T-helper 2 cell treated with Interferon-gamma antibody and Interleukin-4, amounts not matched to agents 5 μg/mL and 100 μg/mL, for 36 hours (primary cell): Measurements from ENCODE around the gene SLAMF9.
A peak's percentile ranks its signal among the peaks of the same experiment; 100 is the strongest.

Experiments
- DNase-seq: peaks from one replicate; pipeline ENCODE4 v3.0.0; 2021; ENCODE audit warnings: low spot score
- H3K27ac Mint-ChIP-seq: one replicate; pipeline ENCODE4 v1.8.0; 2021; ENCODE audit warnings: mild to moderate bottlenecking, mixed read lengths
- H3K27me3 Mint-ChIP-seq: one replicate; pipeline ENCODE4 v1.8.0; 2021; ENCODE audit warnings: low read depth, mixed read lengths
- H3K36me3 Mint-ChIP-seq: one replicate; pipeline ENCODE4 v1.8.0; 2021; ENCODE audit warnings: low read depth, mixed read lengths
- H3K4me1 Mint-ChIP-seq: one replicate; pipeline ENCODE4 v1.8.0; 2021; ENCODE audit warnings: low read depth, mixed read lengths
- H3K4me3 Mint-ChIP-seq: one replicate; pipeline ENCODE4 v1.8.0; 2022; ENCODE audit warnings: mild to moderate bottlenecking, moderate library complexity, mixed read lengths
- H3K9me3 Mint-ChIP-seq: one replicate; pipeline ENCODE4 v1.8.0; 2021; ENCODE audit warnings: mixed read lengths

SLAMF9 gene

GRCh38 chr1:159921251-159921650, 32.8 kb downstream of the SLAMF9 start:
- peak; percentile 28 for DNase-seq
- Mint-ChIP-seq H3K9me3 (no peaks in the 10 kb centered on the region), H3K4me3 (peak overlapping the region; percentile 98), H3K36me3 (peaks cover 66% of the 10 kb centered on the region), H3K4me1 (peaks cover 56% of the 10 kb centered on the region), H3K27ac (peak overlapping the region; percentile 99), H3K27me3 (no peaks in the 10 kb centered on the region)

- peaks cover 50% of the 10 kb centered on the region for H3K4me1 Mint-ChIP-seq
- peaks cover 72% of the 10 kb centered on the region for H3K36me3 Mint-ChIP-seq
- H3K27me3 Mint-ChIP-seq: no peaks in the 10 kb centered on the region
- peak overlapping the region; percentile 99 for H3K27ac Mint-ChIP-seq
- DNase-seq: no peak
- H3K4me3 Mint-ChIP-seq: peak overlapping the region; percentile 98
- no peaks in the 10 kb centered on the region for H3K9me3 Mint-ChIP-seq
These were observed 33.4 kb downstream of the SLAMF9 start for GRCh38 chr1:159920651-159921050.

- Mint-ChIP-seq H3K27me3 (no peaks in the 10 kb centered on the region), H3K4me3 (peak overlapping the region; percentile 98), H3K27ac (peak overlapping the region; percentile 22), H3K4me1 (peaks cover 48% of the 10 kb centered on the region), H3K36me3 (peaks cover 72% of the 10 kb centered on the region), H3K9me3 (no peaks in the 10 kb centered on the region)
- no peak for DNase-seq
These were observed 33.8 kb downstream of the SLAMF9 start for GRCh38 chr1:159920202-159920601.

- H3K27ac Mint-ChIP-seq: no peak overlapping the region
- peaks cover 74% of the 10 kb centered on the region for H3K36me3 Mint-ChIP-seq
- DNase-seq: no peak
- H3K4me3 Mint-ChIP-seq: no peak overlapping the region
- H3K9me3 Mint-ChIP-seq: no peaks in the 10 kb centered on the region
- peaks cover 52% of the 10 kb centered on the region for H3K4me1 Mint-ChIP-seq
- H3K27me3 Mint-ChIP-seq: no peaks in the 10 kb centered on the region
These were observed 34.7 kb downstream of the SLAMF9 start for GRCh38 chr1:159919236-159919865.

- H3K27ac Mint-ChIP-seq: peak overlapping the region; percentile 79
- DNase-seq: no peak
- peaks cover 72% of the 10 kb centered on the region for H3K36me3 Mint-ChIP-seq
- H3K9me3 Mint-ChIP-seq: no peaks in the 10 kb centered on the region
- H3K27me3 Mint-ChIP-seq: no peaks in the 10 kb centered on the region
- H3K4me3 Mint-ChIP-seq: no peak overlapping the region
- peaks cover 55% of the 10 kb centered on the region for H3K4me1 Mint-ChIP-seq
These were observed 35.5 kb downstream of the SLAMF9 start for GRCh38 chr1:159918352-159919200.

GRCh38 chr1:159917533-159918351, 36.3 kb downstream of the SLAMF9 start:
- no peaks in the 10 kb centered on the region for H3K27me3 Mint-ChIP-seq
- peaks cover 70% of the 10 kb centered on the region for H3K36me3 Mint-ChIP-seq
- no peak overlapping the region for H3K4me3 Mint-ChIP-seq
- H3K4me1 Mint-ChIP-seq: peaks cover 59% of the 10 kb centered on the region
- no peaks in the 10 kb centered on the region for H3K9me3 Mint-ChIP-seq
- DNase-seq: no peak
- peak overlapping the region; percentile 79 for H3K27ac Mint-ChIP-seq

GRCh38 chr1:159916242-159917051, 37.6 kb downstream of the SLAMF9 start:
- Mint-ChIP-seq H3K27me3 (no peaks in the 10 kb centered on the region), H3K9me3 (no peaks in the 10 kb centered on the region), H3K27ac (peak overlapping the region; percentile 27), H3K36me3 (peaks cover 66% of the 10 kb centered on the region), H3K4me1 (peaks cover 58% of the 10 kb centered on the region), H3K4me3 (no peak overlapping the region)
- DNase-seq: no peak

GRCh38 chr1:159915571-159916241, 38.3 kb downstream of the SLAMF9 start:
- DNase-seq: no peak
- Mint-ChIP-seq H3K4me3 (no peak overlapping the region), H3K27ac (peak overlapping the region; percentile 60), H3K4me1 (peaks cover 58% of the 10 kb centered on the region), H3K36me3 (peaks cover 58% of the 10 kb centered on the region), H3K9me3 (no peaks in the 10 kb centered on the region), H3K27me3 (no peaks in the 10 kb centered on the region)

- H3K27ac Mint-ChIP-seq: peak overlapping the region; percentile 39
- H3K4me1 Mint-ChIP-seq: peaks cover 62% of the 10 kb centered on the region
- DNase-seq: no peak
- H3K36me3 Mint-ChIP-seq: peaks cover 48% of the 10 kb centered on the region
- no peaks in the 10 kb centered on the region for H3K9me3 Mint-ChIP-seq
- H3K27me3 Mint-ChIP-seq: no peaks in the 10 kb centered on the region
- H3K4me3 Mint-ChIP-seq: no peak overlapping the region
These were observed 39.6 kb downstream of the SLAMF9 start for GRCh38 chr1:159914252-159915018.

GRCh38 chr1:159913451-159914192, 40.4 kb downstream of the SLAMF9 start:
- Mint-ChIP-seq H3K4me3 (no peak overlapping the region), H3K27ac (peak overlapping the region; percentile 39), H3K27me3 (no peaks in the 10 kb centered on the region)

GRCh38 chr1:159911326-159912070, 42.5 kb downstream of the SLAMF9 start:
- H3K36me3 Mint-ChIP-seq: peaks cover 28% of the 10 kb centered on the region
- H3K9me3 Mint-ChIP-seq: no peaks in the 10 kb centered on the region
- peaks cover 56% of the 10 kb centered on the region for H3K4me1 Mint-ChIP-seq
- peak overlapping the region; percentile 82 for H3K4me3 Mint-ChIP-seq
- no peak for DNase-seq
- peak overlapping the region; percentile 97 for H3K27ac Mint-ChIP-seq
- no peaks in the 10 kb centered on the region for H3K27me3 Mint-ChIP-seq

More at GRCh38 chr1:159913451-159914192, 40.4 kb downstream of the SLAMF9 start:
- no peak for DNase-seq
- Mint-ChIP-seq H3K36me3 (peaks cover 41% of the 10 kb centered on the region), H3K9me3 (no peaks in the 10 kb centered on the region), H3K4me1 (peaks cover 63% of the 10 kb centered on the region)
